GM21367 (cell line): ENCODE results near the gene ST6GALNAC6.
"Not testable (repeated sequence)": the region's sequence is repeated elsewhere in the genome, so short reads cannot be mapped to it uniquely, and the experiment has no call there.

Experiments used
- ATAC-seq: cut with Tn5 transposase; IDR thresholded peaks from one replicate; pipeline ENCODE4 v1.9.1; 2021; ENCODE audit not compliant: unreplicated experiment

The ST6GALNAC6 gene

DNA sequence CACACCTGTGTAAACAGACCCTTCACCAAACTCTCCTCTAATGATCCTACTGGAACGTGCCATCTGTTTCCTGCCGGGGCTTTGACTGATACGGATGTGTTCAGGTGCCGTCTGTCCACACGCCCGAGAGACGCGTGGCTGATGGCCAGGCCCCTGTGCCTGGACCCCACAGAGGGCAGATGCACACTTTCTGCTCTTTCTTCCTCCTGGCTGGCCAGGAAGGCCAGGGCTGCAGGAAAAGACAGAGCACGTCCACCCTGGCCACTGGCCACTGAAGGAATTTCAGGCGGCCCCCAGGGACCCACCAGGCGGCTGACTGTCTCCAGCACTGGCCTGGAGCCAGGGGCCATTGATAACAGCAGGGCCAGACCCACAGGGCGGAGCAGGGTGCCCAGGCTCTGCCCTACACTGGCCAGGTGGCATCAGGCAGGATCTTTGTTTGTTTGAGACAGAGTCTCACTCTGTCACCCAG is 41.3 kb downstream of the ST6GALNAC6 start:
- ATAC-seq, result no peak

DNA sequence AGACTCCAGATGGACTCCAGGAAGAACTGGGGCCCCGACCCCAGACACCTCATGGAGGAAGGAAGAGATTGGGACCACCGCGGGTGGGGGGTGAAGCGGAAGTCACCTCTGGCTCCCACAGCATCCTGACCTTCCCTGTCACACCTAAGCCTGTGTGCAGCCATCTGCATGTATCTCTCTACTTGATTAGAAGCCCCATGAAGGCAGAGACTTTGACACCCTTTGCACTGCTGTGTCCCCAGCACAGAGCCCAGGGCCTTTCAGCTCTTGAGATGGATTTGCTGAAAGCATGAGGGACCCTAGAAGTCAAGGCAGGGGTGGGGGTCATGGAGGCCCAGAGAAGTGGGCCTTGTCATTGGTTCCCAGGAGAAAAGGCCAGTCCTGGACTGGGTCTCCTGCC is 42.1 kb downstream of the ST6GALNAC6 start:
- ATAC-seq, result no peak

DNA sequence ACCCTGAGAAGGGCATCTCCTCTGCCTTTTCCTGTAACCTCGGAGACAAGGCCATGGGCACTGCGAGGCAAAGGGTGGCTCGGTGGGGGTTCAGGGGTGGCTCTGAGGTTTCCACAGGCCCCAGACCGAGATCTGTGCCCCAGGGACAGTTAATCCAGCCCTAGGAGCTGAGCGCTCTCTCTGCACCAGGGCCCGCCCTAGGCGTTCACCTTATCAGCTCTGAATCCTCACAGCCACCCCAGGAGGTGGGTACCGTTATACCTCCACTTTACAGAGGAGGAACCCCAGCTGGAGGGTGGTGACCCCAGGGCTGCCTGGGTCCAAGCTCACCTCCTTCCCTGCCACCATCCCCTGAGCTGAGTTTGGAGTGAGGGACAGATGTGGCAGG is 42.7 kb downstream of the ST6GALNAC6 start:
- no peak for ATAC-seq

DNA sequence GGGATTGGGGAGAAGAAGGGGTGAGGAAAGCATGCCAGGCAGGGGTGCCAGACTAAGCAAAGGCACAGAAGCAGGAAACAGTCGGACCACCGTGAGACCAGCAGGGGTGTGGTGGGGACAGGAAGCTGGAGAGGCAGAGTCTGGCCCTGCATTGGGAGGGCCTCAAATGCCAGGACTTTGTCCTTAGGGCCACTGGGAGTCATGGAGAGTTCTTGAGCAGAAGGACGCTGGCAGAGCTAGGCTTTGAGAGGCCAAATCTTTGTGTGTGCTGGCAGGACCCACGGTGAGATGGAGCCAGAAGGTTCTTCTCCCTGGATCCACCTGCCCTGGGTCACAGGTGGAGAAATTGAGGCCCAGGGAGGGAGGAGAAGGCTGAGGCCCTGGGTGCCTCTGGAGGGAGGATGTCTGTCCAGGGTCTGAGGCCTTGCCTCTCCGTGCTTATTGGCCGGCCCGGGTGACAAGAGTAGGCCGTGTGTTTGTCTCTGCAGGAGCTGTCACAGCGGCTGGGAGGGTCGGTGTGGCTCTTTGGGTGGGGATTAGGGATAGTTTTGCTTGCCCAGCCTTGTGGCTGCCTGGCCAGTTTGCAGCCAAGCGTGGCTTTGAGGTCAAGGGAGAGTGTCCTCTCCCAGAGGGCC is 43.2 kb downstream of the ST6GALNAC6 start:
- no peak for ATAC-seq

DNA sequence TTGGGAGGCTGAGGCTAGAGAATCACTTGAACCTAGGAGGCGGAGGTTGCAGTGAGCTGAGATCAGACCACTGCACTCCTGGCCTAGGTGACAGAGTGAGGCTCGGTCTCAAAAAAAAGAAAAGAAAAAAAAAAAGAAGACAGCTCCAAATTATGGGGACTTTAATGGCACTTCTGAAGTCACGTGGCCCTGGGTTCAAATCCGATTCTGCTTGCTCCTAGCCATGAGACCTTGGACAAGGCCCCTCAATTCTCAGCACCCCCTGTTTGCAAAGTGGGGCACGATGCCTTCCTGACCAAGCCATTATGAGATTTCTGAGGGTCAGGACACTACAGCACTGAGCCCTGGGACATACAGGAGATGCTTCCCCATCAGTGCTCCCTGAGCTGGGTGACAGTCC is 43.9 kb downstream of the ST6GALNAC6 start:
- no peak for ATAC-seq

DNA sequence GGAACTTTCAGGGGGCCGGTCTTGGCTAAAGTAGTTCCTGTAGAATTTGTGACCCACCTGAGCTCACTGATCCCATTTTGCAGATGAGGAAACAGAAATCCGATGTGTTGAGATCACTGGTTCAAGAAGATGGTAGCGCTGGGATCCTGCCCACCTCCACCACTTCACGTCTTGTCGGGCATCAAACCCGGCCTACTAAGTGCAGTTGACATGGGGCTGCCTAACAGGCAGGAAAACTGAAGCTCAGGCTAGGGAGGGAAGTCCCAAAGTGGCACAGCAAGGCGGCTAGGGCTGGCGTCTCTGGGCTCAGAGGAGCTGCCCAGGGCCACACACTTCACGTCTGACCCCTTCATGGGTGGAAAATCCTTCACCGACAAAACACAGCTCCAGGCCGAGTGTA is 44.4 kb downstream of the ST6GALNAC6 start:
- ATAC-seq, result no peak

DNA sequence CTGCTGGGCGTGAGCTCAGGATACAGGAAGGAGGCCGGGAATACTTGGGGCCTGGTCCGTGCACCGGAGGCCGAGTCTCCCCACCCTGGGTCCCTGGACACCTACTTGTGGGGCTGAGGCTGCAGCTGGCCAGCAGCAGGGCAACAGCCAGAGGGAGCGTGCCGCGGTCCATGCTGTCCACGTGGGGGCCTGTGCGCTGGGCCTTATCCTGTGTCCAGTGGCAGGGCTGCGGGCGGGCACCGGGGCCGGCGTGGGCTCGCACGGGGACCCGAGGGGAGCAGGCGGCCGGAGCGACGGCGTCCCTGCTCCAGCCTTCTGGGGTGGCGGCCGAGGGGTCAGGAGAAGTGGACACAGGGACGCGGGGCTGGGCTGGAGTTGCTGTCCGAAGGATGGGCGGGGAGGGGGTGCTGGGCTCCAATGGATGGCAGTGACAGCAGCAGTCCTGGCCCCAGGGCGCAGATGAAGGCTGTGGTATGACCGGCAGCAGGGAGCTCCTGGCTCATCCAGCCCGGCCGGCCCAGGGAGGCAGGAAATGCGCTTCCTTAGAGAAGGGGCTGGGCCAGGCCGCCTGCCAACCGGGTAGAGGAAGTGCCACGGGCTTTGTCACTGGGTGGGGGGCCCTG is 45.1 kb downstream of the ST6GALNAC6 start, which contains the start of gene ENG:
Gene ENG (minus strand): TSS at position 475 of the 623 bp plus-strand sequence. CDS start 303 bp downstream, at position 172.
- ATAC-seq, result no peak

DNA sequence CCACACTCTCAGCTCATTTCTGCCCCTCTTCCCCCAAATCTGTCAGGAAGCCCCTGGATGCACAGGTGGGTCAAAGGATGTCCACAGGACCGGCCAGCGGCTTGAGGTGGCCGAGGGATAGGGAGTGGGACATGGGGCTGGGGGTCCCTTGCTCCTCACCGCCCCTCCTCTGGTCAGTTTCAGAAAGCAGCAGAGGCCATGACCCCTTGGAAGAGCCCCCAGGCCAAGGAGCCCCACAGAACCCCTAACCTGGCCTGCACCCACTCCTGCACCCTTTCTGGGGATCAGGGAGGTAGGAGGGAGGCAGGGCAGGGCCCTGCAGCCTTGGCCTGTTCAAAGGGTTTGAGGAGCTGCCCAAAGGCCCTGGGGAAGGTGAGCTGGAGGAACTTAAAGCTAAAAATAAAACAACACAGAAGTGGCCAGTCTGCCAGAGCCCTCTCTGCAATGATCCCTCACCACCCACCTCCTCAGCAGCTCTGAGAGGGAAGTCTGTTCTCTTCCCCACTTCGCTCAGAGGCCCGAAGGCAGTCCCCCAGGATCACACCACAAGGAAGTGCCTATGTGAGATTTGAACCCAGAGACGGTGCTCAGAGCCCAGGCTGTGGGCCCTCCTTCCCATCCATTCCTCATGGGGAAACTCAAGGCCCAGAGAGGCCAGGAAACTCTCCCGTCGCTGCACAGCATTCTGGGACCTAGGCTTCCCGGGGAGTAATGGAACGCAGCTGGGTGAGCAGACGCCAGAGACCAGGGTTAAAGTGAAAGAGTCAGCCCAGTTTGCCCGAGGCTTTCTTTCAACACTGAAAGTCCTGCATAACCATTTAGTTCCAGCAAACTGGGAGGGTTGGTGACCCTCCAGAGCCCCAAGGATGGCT is 45.9 kb downstream of the ST6GALNAC6 start:
- ATAC-seq, result no peak

DNA sequence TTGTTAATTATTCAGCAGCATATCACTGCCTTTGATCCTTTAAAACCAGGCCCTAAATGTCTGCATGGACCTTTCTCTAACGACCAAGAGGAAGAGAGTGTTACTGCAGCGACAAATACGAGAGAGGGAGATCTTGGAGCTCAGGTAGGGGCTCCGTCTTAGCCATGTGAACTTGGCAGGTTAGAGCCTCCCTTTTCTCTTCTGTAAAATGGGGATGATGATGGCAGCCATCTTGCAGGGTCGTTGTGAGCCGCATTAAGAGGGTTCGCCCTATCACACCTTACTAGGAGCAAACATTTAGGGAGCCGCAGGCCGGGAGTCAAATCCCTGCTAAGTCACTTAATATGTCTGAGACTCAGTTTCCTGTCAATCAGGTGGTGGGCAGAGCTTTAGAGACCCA is 46.6 kb downstream of the ST6GALNAC6 start:
- no peak for ATAC-seq

DNA sequence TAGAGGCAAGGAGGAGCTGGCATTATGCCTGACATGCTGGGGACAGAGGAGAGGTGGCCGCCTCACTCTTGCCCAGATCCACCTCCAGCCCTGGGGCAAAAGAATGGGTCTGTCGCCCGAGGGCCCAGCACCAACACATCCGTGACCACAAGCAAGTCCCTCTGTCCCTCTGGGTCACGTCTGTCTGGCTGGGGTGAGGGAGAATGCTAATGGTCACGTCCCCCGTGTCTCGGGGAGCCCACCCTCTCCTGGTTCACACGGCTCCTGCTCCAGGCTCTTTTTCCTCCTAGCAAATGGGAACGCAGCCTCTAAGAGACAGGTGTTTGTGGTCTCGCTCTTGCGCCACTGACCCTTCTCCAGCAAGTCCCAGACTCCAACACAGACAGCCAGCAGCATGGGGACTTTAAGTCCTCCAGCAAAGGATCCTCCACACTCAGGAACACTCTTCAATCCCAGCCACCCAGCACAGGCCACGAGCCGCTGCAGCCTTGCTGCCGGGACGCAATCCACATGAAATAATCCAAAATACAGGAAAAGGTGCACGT is 49.0 kb downstream of the ST6GALNAC6 start:
- no peak for ATAC-seq

DNA sequence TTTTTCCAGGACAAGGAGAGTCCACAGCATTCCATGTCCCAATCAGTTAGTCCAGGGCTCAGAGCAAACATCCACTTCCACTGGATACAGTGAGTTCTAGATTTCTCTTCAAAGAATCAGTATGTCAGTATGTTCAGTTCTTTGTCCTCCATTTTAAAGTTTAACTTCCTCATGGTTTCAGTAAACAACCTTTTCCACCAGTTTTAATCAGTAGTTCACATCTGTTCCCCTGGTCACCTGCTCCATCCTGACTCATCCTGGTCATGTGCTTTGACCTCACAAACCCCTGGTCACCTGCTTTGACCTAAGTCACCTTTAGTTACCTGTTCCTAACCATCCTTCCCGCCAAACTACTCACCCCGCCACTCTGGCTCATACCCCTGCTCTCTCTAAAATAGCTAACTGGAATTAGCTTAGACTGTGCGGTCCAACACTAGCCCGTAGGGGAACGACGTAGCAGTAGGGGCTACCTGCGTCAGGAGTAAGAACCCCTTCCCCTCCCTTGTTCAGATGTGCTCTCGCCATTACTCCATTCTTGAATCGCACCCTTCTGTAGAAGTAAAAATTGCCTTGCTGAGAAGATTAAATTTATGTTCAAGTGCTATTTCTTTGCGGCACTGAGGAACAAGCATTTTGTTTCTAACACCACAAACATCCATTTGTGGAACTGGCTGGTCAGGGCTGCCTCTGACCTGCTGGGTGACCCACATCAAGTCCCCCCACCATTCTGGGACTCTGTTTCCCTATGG is 50.5 kb downstream of the ST6GALNAC6 start:
- ATAC-seq, result no peak

DNA sequence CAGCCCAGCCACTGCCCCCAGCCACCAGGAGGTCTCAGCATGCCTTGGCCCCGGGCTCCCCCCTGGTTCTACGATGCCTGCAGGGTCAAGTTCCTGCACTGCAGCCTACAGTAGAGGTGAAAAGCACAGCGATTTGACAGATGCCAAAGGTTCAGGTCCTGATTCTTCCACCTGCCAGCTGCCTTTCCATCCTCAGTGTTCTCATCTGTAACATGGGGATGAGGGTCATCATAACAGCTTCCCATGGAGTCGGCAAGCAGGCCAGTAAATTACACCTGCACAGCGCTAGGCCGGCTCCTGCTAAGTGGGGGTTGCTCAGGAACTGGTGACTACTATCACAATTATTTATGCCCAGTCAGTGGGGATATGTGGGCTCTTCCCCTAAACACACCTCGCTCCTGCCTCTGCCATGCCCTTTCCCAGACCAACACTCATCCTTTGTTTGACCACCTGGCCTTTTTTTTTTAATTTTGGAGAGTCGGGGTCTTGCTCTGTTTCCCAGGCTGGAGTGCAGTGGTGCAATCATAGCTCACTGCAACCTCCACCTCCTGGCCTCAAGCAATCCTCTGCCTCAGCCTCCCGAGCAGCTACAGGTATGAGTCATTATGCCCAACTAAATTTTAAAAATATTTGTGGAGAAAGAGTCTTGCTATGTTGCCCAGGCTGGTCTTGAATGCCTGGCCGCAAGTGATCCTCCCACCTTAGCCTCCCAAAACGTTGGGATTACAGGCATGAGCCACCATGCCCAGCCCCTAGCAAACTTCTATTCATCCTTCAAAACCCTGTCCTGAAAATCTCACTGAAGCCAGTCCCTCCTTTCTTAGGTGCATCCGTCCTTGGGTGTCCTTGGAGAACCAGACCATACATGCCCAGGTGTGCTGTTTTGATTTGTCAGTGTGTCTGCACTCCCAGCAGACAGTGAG is 51.3 kb downstream of the ST6GALNAC6 start:
- ATAC-seq, result no peak

DNA sequence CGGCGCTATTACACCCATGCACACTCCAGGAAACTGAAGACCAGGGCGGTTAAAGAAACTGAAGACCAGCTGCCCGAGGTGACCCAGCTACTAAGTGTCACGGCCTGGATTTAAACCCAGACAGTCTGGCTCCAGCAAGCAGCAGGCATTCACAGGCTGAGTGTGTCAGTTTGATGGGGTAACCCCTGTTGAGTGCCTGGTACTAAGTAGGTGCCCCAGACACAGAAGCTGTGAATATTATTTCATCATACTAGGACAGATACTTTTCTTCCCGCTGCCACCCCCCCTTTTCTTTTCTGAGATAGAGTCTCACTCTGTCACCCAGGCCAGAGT is 52.3 kb downstream of the ST6GALNAC6 start:
- ATAC-seq, result no peak

DNA sequence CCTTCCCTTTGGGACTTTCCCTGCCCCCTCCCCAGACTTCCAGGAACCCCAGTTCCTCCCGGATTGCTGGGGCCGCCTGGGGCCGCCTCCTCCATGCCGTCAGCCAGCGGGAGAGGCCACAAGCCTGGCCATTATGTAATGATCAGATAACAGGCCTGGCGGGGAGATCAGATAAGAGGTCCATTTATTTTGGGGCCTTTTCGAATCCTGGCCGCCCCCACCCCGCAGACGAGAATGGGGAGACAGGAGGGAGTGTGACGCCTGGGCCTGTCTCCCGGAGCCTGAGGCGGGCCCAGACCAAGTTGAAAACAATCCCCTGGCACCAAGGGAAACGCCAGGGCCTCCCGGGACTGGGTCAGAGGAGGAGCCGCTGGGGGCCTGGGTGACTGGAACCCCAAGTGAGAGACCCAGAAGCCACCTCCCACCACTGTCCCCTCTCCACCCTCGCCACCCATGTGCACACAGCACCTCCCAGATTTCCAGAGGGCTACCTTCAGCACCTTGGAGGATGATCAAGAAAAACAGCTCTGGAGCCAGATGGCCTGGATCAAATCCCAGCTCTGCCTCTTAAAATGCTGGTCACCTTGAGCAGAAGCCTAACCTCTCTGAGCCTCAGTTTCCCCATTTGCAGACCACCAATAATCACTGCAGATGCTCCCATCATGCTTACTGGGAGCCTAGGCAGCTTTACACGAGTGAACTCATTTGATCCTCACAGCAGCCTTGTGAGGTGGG is 52.8 kb downstream of the ST6GALNAC6 start:
- ATAC-seq, result no peak

DNA sequence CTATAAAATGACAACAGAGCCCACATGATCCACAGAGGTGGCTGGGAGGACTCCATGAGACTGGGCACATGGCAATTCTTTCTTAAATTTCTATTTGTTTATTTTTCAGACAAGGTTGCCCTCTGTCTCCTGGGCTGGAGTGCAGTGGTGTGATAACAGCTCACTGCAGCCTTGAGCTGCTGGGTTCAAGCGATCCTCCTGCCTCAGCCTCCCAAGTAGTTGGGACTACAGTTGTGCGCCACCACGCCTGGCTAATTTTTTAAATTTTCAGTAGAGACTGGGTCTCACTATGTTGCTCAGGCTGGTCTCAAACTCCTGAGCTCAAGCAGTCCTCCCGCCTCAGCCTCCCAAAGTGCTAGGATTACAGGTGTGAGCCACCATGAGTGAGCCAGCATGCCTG is 53.8 kb downstream of the ST6GALNAC6 start:
- not testable (repeated sequence) for ATAC-seq

DNA sequence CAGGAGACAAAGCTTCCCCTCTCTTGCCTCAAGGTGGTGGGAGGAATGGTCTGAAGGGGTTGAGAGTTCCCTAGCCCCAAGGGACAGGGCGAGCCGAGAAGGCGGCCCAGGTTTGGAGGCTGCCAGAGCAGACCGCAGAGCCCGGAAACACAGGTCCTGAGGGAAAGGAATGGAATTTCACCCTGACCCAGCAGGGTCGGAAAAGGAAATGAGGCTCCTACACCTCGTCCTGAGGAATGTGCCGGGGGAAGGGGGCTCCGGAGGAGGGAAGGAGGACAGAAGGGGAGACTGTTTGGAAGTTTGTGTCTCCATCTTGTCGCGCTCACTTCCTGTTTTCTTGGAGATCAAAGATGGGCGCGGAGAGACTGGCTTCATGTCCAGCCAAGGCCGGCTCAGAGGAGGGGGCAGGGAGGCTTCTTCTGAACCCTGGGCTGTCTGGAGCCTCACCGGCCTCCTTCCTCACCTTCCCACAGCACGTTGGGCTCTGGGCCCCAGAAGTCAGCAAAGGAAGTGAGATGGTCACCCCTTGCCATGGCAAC is 54.5 kb downstream of the ST6GALNAC6 start:
- no peak for ATAC-seq

DNA sequence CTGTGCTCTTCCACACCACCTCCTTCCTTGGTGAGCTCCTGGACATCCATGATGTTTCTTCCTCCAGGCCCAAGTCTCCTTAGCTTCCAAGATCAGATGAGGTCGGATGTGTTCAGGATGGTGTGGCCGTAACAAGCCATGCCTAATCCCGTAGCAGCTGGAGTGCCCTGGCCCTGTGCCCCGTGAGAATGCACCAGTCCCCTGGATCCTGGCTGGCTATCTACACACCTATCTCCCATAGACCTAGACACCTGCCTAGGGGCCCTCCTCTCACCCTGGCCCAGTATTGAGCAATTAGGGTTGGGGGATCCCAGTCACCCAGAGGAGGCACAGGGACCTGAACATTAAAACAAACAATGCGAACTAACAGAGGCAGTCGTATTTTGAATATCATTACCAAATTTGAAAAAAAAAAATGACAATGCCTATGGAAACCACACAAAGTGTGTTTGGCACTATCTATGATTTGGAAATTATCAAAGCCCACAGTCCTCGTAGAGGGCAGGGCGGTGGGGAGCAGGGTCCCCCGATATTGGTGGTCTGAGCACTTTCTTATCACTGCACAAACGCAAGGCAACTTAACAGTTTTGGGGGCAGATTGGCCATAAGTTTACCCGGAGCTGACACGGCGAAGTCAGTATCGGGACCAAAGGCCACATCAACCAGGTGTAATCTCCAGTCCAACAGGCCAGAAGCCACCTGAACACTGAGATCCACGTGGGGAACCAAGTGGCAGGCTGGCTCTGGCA is 58.1 kb downstream of the ST6GALNAC6 start:
- ATAC-seq, result no peak

DNA sequence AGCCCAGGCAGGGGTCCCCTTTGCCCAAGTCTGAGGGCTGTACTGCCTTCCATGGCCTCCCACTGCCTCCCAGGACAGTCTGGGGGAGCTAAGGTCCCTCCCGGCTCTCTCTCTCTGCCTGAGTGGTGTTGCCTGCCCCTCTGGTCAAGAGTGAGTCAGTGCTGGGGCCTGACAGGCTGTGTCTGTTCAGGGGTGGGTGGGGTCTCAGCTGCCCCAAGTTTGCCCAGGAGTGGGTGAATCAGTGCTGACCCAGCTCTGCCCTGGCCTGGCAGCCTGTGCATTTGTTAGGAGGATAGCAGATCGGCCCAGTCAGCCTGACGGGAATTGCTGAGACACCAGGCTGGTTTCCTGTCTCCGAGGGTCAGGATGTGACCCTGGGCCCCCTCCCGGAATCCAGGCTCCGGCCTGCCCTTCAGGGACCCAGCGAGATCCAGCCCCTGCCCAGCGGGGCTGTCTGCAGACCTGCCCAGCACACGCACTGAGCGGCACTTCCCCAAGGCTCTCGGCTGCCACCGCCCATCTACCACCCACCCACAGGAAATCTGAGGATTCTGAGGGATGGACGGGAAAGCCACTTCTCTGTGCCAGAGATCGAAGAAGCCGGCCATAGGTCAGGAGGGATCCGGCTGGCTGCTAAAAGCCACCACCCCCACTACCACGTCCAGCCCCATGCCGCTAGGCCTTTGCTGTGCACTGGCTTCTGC is 60.9 kb downstream of the ST6GALNAC6 start:
- no peak for ATAC-seq
